ENCODE results near the gene NDEL1.

NDEL1 gene

GRCh38 chr17:8408371-8408770 is 27.3 kb upstream of the NDEL1 start:
- TF ChIP-seq CTCF (IDR thresholded peaks at IDR 0.05): no peak

GRCh38 chr17:8409966-8410882 is 25.5 kb upstream of the NDEL1 start:
- peak; percentile 72 for TF ChIP-seq CTCF (IDR thresholded peaks at IDR 0.05)

- TF ChIP-seq CTCF (IDR thresholded peaks at IDR 0.05): no peak
Observed at GRCh38 chr17:8410883-8411238, 24.8 kb upstream of the NDEL1 start.

- no peak for TF ChIP-seq CTCF (IDR thresholded peaks at IDR 0.05)
Observed at GRCh38 chr17:8412089-8412488, 23.6 kb upstream of the NDEL1 start.

GRCh38 chr17:8413328-8413727 is 22.4 kb upstream of the NDEL1 start:
- no peak for TF ChIP-seq CTCF (IDR thresholded peaks at IDR 0.05)

- no peak for TF ChIP-seq CTCF (IDR thresholded peaks at IDR 0.05)
Observed at GRCh38 chr17:8413938-8414337, 21.7 kb upstream of the NDEL1 start.

GRCh38 chr17:8417806-8418205 is 17.9 kb upstream of the NDEL1 start:
- TF ChIP-seq CTCF (IDR thresholded peaks at IDR 0.05): no peak
